Right ventricle myocardium inferior (tissue), 1 donor: ENCODE measurements around the gene ADORA1. TPM values are rescaled to one million over a fixed set of nuclear protein-coding genes. Genes with fewer than 3 reads are reported as not detected.

ENCODE experiments used
- ATAC-seq: fragments of 200-7000 bp; cut with Tn5 transposase; one replicate; pipeline ENCODE4 v1.9.1; 2020; ENCODE audit warnings: mild to moderate bottlenecking, moderate library complexity
- DNase-seq: peaks from one replicate; pipeline ENCODE4 v3.0.0; 2021; ENCODE audit errors: missing footprints
- intact Hi-C: fragments of 100-400 bp; cut with DNase I; formaldehyde crosslinking; loops from one replicate; pipeline ENCODE4 v1.11.0; 2022
- total RNA-seq: library from RNA; stranded (reverse); fragmentation: NEBNext Ultra II Directional; extraction: Animal tissue kit (Norgen Biotek cat#: 25700); gene quantifications from one replicate; pipeline ENCODE4 v1.2.1, GENCODE V29; 2021
- donor health status: DM: no; HTN: yes; CAD: no; lungs with severe emphysema.

The ADORA1 gene
- total RNA-seq, 1 donor from 2014 or later, result 19.0 TPM

DNA sequence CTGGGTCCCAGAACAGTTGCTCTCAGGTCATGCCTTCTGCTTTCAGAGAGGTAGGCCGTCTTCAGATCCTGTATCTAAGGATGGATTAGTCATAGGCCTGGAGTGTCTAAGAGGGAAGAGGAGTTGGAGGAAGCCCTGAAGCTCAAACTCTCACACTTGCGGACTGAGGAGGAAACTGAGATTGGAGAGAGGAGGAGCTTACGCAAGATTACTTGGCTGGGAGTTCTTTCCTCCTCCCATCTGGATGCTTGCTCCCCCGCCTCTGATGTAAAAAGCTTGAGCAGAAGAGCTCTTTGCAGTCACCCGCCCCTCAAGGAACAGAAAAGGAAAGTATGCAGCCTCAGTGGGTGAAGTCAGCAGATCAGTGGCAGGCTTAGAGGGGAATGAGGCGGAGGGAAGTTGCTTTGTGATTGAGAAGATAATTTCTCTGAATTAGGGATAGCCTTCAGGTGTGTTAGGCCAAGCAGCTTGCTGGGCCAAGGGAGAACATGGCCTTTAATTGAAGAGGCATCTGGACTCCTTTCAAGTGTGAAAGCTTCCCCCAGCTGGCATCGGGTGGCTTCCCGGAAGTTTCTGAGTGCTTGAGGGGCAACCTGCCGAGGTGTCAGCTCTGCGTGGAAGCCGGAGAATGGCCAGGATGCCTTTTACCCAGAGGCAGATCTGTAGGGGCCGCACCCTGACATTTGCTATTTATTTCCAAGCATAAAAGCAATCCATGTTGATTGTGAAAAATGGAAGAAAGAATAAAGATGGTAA lies 6.6 kb downstream of the ADORA1 start:
- no peak for DNase-seq
- intact Hi-C loops, result no loop called here
- no peak for ATAC-seq

DNA sequence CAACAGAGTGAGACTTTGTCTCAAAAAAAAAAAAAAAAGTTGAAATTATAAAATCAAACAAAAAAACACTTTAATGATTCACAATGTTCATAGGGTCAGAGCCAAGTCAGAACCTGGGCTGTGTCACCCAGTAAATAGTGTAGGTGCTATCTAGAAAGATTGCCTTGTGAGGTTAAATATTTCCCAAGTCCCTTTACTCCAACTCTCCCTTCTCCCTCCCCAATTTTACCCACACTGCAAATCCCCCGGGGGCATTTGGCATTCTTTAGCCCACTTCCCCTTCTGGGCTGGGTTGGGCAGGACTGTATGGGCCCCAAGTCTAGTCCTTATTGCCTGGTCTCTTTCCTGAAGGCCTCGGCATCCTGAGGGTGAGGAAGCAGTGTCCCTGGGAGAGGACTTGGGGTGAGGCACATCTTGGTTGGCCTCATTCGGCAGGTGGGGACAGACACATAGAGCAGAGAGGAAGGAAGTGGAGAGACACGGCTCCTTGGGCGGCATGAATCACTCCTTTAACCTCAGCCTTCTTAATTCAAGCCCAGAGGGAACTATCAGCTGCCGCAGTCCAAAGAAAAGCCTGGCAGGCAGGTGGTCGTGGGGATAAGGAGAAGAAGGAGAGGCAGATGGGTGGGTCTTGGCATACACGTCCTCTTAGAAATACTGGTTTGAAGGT lies 8.2 kb downstream of the ADORA1 start:
- ATAC-seq (no peak), DNase-seq (no peak)
- intact Hi-C loops, result no loop called here

DNA sequence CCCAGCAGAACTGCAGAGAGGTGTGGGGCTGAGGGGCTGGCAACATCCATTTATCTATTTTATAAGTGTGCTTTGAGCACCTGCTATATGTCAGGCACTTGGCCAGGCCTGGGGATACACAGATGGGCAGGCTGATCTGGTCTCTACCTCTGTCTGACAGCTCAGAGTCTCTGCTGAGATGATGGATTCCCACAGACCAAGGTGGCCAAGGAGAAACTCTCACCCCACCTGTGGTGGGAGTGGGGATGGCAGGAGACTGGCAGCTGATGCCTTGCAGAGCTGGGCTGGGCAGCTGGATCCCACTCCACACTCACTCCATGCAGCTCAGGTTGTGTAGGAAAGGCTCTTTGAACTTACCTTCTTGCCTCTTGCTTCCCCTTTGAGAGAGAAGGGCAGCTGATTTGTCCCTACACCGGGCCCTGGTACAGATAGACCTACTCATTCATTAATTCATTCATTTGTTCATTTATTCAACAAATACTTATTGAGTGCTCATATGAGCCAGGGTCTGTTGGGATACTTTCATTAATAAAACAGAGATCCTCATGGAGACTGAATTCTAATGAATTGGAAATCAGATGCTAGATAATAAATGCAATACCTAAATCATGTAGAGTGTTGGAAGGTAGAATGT lies 9.0 kb downstream of the ADORA1 start:
- ATAC-seq, result no peak
- intact Hi-C loops, result no loop called here
- no peak for DNase-seq

DNA sequence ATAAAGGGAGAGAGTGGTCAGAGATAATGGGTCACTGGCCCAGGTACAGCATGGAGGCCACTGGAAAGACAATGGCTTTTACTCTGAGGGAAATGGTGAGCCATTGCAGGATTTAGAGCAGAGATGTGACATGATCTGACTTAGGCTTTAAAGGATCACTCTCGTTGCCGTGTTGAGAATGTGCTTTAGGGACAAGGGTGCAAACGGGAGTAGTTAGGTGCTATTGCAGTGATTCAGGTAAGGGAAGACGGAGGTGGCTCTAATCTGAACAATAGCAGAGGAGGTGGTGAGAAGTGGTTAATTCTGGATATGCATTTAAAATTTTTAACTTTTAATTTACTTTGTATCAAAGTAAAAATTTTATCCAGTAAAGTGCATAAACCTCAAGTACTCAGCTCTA lies 9.8 kb downstream of the ADORA1 start:
- ATAC-seq, result no peak
- intact Hi-C loops, result no loop called here

DNA sequence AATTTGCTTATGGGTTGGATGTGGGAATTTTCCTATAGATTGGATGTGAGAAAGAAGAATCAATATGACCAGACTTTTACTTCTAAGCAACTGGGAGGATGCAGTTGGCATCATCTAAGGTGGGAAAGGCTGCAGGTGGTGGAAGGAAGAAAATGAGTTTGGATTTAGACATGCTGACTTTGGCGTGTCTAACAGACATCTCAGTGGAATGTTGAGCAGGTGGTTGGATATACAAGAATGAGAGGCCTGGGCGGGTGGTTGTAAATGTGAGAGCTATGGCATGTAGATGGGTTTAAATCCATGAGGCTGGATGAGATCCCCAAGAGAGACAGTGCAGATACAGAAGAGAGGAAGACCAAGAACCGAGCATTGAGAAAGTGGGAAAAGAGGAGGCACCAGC lies 10.5 kb downstream of the ADORA1 start:
- DNase-seq (no peak), ATAC-seq (no peak)
- intact Hi-C loops, result no loop called here

More for the DNA sequence above, 9.8 kb downstream of the ADORA1 start:
- no peak for DNase-seq

DNA sequence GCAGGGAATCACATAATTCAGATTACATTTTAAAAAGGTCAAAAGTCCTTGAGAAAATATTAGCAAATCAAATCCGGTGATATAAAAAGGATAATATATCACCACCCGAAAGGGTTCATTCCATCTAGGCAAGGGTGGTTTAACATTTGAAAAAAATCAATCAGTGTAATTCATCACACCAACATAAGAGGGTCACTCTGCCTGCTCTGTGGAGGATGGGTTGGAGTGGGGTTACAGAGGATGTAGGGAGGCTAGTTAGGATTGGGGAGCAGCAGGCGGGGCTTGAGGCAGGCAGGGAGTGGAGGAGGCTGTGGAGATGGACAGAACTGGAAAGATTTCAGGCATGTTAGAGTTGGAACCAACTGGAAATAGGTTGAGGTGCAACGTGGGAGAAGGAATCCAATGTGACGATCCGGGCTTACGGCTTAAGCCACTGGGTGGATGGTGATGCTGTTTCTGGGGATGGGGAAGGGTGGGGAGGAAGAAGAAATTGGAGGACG lies 12.5 kb downstream of the ADORA1 start:
- no peak for DNase-seq
- ATAC-seq, result no peak
- intact Hi-C loops, result no loop called here

DNA sequence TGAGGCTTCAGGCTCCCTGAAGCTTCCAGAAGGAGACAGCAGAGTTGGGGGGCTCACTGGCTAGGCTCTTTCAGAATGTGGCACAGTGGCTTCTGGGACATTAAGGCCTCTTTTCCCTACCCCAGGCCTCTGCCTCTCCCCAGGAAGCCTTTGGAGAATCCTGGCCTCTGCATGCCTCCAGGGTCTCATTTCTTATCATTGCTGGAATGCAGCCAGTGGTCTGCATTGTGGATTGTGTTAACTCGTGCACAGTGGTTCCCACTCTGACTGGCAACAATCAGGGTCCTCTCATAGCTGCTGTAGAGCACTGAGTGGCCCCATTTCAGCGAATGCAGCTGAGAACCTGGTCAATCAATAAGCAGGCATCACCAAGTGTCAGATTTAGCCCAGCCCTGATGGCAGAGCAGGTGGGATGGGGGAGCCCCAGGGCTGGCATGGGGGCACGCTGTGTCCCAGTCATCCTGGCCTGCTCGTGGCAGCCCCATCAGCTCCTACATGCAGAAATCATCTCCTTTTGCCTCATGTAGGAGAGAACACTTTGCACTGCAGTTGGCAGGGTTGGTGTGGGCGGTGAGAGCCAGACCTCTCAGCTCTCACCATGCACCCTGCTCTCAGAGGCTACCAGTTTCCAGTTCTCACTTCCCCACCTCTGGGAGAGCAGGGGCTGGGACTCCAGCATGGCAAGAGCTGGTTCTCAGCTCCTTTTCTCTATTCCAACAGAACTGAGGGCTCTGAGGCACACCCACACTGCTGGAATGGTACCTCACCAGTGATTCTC lies 13.4 kb downstream of the ADORA1 start:
- DNase-seq (no peak), ATAC-seq (no peak)
- intact Hi-C loops, result no loop called here

DNA sequence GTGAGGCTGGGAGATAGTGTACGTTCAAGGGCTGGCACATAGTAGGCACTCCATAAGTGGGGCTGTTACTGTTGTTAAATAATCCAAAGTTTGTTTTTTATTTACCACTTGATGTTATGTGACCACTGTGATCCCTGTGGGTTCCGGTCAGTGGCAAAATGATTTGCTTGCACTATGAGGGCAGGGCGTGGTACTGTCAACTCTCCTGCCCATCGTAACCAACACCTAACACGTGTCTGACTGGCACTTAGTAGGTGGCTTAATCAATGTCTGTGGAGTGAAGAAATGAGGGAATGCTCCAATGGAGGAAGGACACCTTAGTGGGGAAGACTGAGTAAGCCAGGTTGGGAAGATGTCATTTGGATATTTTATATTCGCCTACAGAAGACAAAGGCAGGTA lies 14.6 kb downstream of the ADORA1 start:
- no peak for ATAC-seq
- DNase-seq, result no peak
- intact Hi-C loops, result no loop called here

DNA sequence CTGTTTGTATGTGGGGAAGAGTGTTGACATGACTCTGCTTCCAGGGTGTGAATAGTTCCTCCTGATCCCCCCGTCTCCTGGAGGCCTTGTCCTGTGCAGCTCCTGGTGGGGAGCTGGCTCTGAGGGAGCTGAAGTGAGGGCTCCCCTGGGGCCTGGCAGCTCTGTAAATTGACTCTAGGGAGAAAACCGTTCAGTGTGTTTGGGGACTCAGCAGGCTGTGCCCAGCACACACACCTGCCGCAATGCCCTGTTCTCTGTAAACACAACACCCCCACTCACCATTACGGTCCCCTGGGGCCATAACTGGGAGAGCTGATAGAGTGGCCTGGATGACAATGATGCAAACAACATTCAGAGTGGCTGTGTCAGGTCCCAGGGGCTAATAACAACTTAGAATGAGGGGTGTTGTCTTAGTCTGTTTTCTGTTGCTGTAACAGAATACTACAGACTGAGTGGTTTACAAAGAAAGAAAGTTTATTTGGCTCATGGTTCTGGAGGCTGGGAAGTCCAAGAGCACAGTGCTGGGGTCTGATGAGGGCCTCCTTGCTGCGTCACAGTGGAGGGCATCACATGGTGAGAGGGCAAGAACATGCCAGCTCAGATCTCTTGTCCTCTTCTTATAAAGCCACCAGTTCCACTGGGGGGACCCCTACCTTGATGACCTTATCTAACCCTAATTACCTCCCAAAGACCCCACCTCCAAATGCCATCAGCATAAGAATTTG lies 15.3 kb downstream of the ADORA1 start:
- intact Hi-C loops, result no loop called here
- DNase-seq, result no peak
- no peak for ATAC-seq

DNA sequence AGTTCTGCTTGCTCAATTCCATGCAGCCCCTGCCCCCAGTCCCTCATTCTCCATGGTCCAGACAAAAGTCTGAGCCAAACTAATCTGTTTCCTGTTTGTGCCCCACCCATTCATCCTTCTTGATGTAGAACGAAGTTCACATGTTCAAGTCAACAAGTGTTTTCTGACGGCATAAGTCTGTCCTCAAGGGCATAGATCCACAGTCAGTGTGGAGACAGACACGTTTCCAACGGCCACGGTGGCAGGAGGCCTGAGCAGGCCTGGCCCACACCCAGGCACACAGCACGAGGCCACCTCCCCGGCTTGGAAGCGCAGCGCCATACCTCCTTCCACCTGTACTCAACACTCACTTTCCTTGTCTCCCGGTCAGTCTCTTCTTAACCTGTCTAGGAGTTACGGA lies 16.1 kb downstream of the ADORA1 start:
- DNase-seq (no peak), ATAC-seq (peak; percentile 40)
- intact Hi-C loops, result no loop called here

DNA sequence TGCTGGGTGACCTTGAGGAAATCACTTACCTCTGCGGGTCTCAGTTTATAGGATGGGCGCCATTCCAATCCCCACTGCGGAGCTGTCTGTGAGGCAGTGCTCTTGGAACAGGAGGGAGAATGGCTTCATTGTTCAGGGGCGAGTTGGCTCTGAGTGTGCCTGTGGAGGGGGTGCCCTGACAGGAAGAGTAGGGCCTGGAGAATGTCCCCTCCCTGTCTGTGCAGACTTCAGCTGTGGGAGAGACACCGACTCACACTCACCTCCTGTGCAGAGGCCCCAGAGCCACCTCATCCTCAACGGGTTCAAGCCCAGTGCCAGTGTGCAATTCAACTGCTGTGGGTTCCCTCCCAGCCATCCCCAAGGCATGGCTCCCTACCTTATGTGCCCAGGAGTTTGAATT lies 17.1 kb downstream of the ADORA1 start:
- ATAC-seq, result no peak
- intact Hi-C loops, result no loop called here
- no peak for DNase-seq

DNA sequence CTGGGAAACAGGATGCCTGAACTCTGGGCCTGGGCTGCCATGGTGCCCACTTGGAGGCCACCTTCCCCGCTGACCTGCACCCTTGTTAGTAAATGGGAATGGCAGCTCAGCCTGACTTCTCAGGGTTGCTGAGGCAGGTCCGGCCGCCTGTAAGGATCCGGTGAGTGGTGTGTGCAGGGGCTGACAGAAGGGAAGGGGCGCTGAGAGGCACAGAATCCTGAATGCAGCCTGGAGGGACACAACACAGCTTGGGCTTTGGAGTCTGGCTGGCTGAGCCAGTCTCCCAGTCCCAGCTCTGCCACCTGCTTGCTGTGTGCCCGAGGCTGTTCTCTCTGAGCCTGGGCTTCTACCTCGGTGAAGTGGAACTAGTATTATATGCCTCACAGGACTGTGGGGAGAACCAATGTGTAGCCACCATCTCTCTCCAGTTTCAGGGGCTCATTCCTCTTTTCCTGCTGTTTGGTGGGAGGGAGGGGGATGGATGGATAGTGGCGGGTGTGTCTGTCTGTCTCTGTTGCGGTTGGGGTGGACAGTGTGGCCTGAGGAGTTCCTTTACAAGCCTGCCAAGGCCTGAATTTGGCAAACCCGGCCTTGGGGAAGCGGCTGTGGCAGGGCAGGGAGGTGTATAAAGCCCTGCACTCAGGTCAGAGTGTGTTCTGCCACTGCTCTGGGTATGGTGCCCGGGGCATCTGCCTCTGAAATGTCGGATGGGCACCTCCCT lies 18.0 kb downstream of the ADORA1 start:
- DNase-seq (no peak), ATAC-seq (no peak)
- intact Hi-C loops, result no loop called here

DNA sequence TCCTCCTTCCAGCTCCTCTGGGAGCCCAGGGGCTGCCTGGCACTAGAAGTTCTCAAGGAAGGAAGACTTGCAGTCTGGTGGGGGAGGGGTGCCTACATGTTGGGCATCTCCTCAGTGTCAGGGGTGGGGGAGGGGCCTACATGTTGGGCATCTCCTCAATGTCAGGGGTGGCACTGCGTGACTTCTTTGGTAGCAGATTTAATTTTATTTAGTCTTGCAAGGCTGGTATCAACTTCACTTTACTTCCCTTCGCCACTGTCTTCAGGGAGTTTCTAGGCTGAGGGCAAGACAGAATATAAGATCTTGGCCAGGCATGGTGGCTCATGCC lies 18.5 kb downstream of the ADORA1 start:
- intact Hi-C loops, result no loop called here
- ATAC-seq (no peak), DNase-seq (no peak)

DNA sequence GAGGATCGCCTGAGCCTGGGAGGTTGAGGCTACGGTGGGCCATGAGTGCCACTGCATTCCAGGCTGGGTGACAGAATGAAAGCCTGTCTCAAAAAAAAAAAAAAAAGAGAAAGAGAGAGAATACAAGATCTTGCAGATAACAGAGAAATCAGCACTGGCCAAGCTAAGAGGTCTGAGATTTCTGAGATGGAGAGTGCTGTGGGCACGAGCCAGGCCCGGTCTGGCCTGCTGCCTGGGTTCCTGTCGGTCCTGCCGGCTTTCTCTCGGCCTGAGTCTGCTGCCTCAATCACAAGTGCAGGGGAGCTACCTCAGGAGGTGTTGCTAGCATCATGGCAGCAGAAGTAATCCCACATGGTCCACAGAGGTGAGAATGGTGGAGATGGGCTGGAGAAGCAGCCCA lies 19.0 kb downstream of the ADORA1 start:
- ATAC-seq (no peak), DNase-seq (no peak)
- intact Hi-C loops, result no loop called here

DNA sequence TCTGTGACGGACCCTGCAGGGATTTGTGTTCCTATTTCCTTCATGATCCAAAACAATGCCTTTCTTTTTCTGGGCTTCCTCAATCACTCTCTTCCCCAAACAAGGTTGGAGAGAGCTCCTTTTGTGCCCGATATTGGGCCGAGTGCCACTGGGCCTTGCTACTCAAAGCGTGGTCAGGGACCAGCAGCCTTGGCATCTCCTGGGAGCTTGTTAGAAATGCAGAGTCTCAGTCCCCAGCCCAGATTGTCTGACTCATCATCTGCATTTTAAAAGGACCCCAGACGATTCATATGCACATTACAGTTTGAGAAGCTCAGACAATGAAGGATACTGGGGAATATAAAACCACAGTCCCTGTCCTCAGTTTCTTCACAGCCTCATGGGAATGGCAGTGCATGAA lies 19.9 kb downstream of the ADORA1 start:
- intact Hi-C loops, result no loop called here
- ATAC-seq, result no peak
- DNase-seq, result no peak

DNA sequence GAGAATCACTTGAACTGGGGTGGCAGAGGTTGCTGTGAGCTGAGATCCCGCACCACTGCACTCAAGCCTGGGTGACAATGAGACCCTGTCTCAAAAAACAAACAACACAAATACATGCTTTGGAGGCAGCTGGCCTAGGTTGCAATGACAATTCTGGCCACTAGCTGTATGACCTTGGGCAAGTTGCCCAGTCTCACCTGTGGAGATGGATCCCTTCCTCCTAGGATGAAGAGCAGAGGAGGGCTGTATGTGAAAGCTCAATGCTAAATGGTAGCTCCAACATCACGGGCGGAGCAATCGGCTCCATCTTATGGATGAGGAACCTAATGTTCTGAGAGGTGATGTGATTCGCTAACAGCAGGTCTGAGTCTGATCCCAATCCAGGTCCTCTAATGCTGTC lies 20.6 kb downstream of the ADORA1 start:
- DNase-seq (no peak), ATAC-seq (no peak)
- intact Hi-C loops, result no loop called here

DNA sequence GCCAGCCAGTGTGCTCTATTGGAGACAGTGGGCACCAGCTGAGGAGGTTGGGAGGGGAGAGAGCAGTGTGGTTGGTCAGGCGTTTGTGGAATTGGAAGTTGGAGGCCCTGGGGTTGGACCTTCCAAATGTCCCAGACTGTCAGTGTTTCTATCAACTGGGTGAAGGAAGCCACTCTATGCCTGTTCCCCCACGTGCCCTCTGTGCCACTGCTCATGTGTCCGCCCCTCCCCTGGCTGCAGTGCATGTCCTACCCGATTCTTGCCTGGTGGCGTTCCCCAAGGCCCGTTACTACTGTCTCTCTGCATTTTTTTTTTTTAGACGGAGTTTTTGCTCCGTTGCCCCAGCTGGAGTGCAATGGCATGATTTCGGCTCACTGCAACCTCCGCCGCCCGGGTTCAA lies 21.1 kb downstream of the ADORA1 start:
- intact Hi-C loops, result no loop called here
- no peak for DNase-seq
- no peak for ATAC-seq

DNA sequence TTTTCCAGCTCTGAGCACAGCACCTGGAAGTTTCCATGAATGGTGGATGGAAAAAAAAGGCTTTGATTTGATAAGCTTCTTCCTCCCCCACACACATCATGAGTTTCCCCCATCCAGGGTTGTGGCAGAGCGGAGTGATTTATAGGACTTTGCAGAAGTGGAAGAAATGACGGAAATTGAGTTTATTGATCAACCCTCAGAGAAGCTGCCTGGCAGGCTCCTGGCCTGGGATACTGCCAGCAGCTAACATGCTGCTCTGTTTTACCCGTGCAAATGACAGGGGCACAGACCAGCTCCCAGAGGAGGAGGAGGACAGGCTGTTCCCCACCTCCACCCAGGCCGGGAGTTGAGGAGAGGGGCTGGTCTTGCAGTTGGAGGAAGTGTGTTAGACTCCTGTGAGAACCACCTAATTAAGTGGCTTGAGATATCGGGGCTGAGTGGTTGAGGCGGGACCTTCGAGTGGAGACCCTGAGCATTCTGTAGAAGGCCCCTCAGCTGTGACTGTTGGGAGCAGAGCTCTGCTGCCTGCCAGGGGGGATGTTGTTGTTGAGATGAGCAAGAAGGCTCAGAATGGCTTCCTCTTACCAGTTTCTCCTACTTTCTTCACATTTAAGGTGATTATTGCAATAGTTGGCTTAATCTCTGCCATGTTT lies 21.8 kb downstream of the ADORA1 start:
- intact Hi-C loops, result no loop called here
- no peak for DNase-seq
- no peak for ATAC-seq
